IMR-90 (cell line): Measurements from ENCODE around the gene TSSK3. TPM values are rescaled to one million over a fixed set of nuclear protein-coding genes. Genes with fewer than 3 reads are reported as not detected.
A peak's percentile ranks its signal among the peaks of the same experiment; 100 is the strongest.

Source experiments
- ATAC-seq: fragments of 200-7000 bp; cut with Tn5 transposase; 2 replicates; pipeline ENCODE4 v1.9.1; 2020; ENCODE audit warnings: low read depth, mild to moderate bottlenecking, moderate library complexity
- BruUV-seq: library from RNA; stranded (reverse); fragments of 400-500 nt; replicated peaks from 2 replicates; lab custom pipeline; 2021; lab: Mats Ljungman, UMichigan
- CTCF ChIA-PET: fragments of 300-600 bp; formaldehyde crosslinking; extraction: SDS; loops from one replicate; lab custom pipeline; 2021; ENCODE audit warnings: antibody characterized with exemption; lab: Yijun Ruan, JAX
- POLR2A ChIA-PET: fragments of 300-600 bp; sonication (Branson Sonifier 250); formaldehyde crosslinking; loops from one replicate; lab custom pipeline; 2022; ENCODE audit warnings: antibody characterized with exemption; ENCODE audit not compliant: unreplicated experiment; lab: Charles Lee
- DNase-seq: peaks from one replicate; pipeline ENCODE4 v3.0.0; 2013
- H2AFZ ChIP-seq: replicated peaks from 2 replicates; pipeline ENCODE3; 2013; ENCODE audit warnings: low read length, mild to moderate bottlenecking; ENCODE audit not compliant: poor library complexity
- H2AK5ac ChIP-seq: 2 replicates; pipeline ENCODE4 v1.6.1; 2013; ENCODE audit warnings: low read depth, low read length, inconsistent platforms
- H2AK9ac ChIP-seq: replicated peaks from 2 replicates; pipeline ENCODE3; 2013; ENCODE audit warnings: mild to moderate bottlenecking, low read depth, low read length, moderate library complexity; ENCODE audit not compliant: poor library complexity
- H2BK120ac ChIP-seq: 2 replicates; pipeline ENCODE4 v1.6.1; 2013; ENCODE audit warnings: low read depth, low read length, inconsistent platforms
- H2BK15ac ChIP-seq: 3 replicates; pipeline ENCODE4 v1.6.1; 2013; ENCODE audit warnings: low read depth, low read length, inconsistent platforms
- H2BK20ac ChIP-seq: 2 replicates; pipeline ENCODE4 v1.6.1; 2013; ENCODE audit warnings: low read depth, mild to moderate bottlenecking, inconsistent platforms, low read length, moderate library complexity
- H2BK5ac ChIP-seq: 2 replicates; pipeline ENCODE4 v1.6.1; 2013; ENCODE audit warnings: mild to moderate bottlenecking, low read depth, low read length, inconsistent platforms; ENCODE audit not compliant: poor library complexity, severe bottlenecking
- H3K14ac ChIP-seq: replicated peaks from 2 replicates; pipeline ENCODE4 v1.6.1; 2013; ENCODE audit warnings: low read depth, low read length, inconsistent platforms
- H3K18ac ChIP-seq: 2 replicates; pipeline ENCODE4 v1.6.1; 2013; ENCODE audit warnings: low read depth, low read length, control low read depth
- H3K23ac ChIP-seq: 2 replicates; pipeline ENCODE4 v1.6.1; 2013; ENCODE audit warnings: low read depth, low read length, inconsistent platforms
- H3K27ac ChIP-seq: 2 replicates; pipeline ENCODE4 v1.5.1; 2013; ENCODE audit warnings: mild to moderate bottlenecking, control low read depth, low read length; ENCODE audit not compliant: insufficient read depth
- H3K27me3 ChIP-seq: 2 replicates; pipeline ENCODE4 v1.6.1; 2013; ENCODE audit warnings: low read length; ENCODE audit not compliant: control insufficient read depth, insufficient read depth
- H3K36me3 ChIP-seq: 2 replicates; pipeline ENCODE4 v1.6.1; 2013; ENCODE audit warnings: low read length, mixed read lengths; ENCODE audit not compliant: control insufficient read depth, insufficient read depth
- H3K4ac ChIP-seq: 2 replicates; pipeline ENCODE4 v1.6.1; 2013; ENCODE audit warnings: low read depth, low read length, inconsistent platforms
- H3K4me1 ChIP-seq: 2 replicates; pipeline ENCODE4 v1.6.1; 2013; ENCODE audit warnings: low read length, mixed read lengths; ENCODE audit not compliant: control insufficient read depth, insufficient read depth
- H3K4me2 ChIP-seq: 2 replicates; pipeline ENCODE4 v1.6.1; 2013; ENCODE audit warnings: low read depth, mild to moderate bottlenecking, control low read depth, low read length, moderate library complexity
- H3K4me3 ChIP-seq: 2 replicates; pipeline ENCODE4 v1.5.1; 2013; ENCODE audit warnings: low read depth, mild to moderate bottlenecking, control low read depth, low read length, moderate library complexity; ENCODE audit not compliant: insufficient read depth
- H3K56ac ChIP-seq: 2 replicates; pipeline ENCODE4 v1.6.1; 2013; ENCODE audit warnings: low read length, inconsistent platforms; ENCODE audit not compliant: insufficient read depth; ENCODE audit errors: extremely low read depth
- H3K79me1 ChIP-seq, 2 experiments: 2 replicates each; pipeline ENCODE4 v1.6.1; 2013; ENCODE audit warnings: low read length in 2 of 2, inconsistent platforms in 1 of 2, low read depth in 1 of 2
- H3K9ac ChIP-seq: 2 replicates; pipeline ENCODE4 v1.6.1; 2013; ENCODE audit warnings: low read depth, low read length, control low read depth
- H3K9me1 ChIP-seq: 2 replicates; pipeline ENCODE4 v1.6.1; 2013; ENCODE audit warnings: low read length, inconsistent platforms; ENCODE audit not compliant: insufficient read depth
- H3K9me3 ChIP-seq: 2 replicates; pipeline ENCODE4 v1.6.1; 2013; ENCODE audit warnings: low read length; ENCODE audit not compliant: control insufficient read depth, insufficient read depth
- H4K20me1 ChIP-seq: 2 replicates; pipeline ENCODE4 v1.6.1; 2013; ENCODE audit warnings: low read length, inconsistent platforms; ENCODE audit not compliant: insufficient read depth
- H4K5ac ChIP-seq: 2 replicates; pipeline ENCODE4 v1.6.1; 2013; ENCODE audit warnings: mild to moderate bottlenecking, low read depth, low read length, control low read depth
- H4K8ac ChIP-seq, 2 experiments: 2 replicates each; pipeline ENCODE4 v1.6.1; 2013; ENCODE audit warnings: low read depth in 2 of 2, low read length in 2 of 2, control low read depth in 1 of 2, inconsistent platforms in 1 of 2
- H4K91ac ChIP-seq: 2 replicates; pipeline ENCODE4 v1.6.1; 2013; ENCODE audit warnings: low read depth, low read length, inconsistent platforms; ENCODE audit not compliant: insufficient read depth
- BHLHE40 ChIP-seq: fragments of 150-350 bp; IDR thresholded peaks from 2 replicates; pipeline ENCODE4 v1.6.1; 2016; ENCODE audit warnings: mild to moderate bottlenecking, low read depth, low read length
- CEBPB ChIP-seq: IDR thresholded peaks from 2 replicates; pipeline ENCODE4 v1.6.1; 2012; ENCODE audit warnings: low read depth, low read length, improper control_type of control experiment
- CHD1 ChIP-seq: IDR thresholded peaks from 2 replicates; pipeline ENCODE4 v1.6.1; 2012; ENCODE audit warnings: low read depth, low read length, improper control_type of control experiment
- CTCF ChIP-seq: conservative IDR thresholded peaks from 2 replicates; pipeline ENCODE4 v1.5.1; 2012; ENCODE audit warnings: mild to moderate bottlenecking, low read depth, low read length, improper control_type of control experiment
- ELK1 ChIP-seq: fragments of 150-350 bp; IDR thresholded peaks from 2 replicates; pipeline ENCODE4 v1.6.1; 2016; ENCODE audit warnings: low read depth, mild to moderate bottlenecking, low read length, moderate library complexity, borderline replicate concordance
- FOS ChIP-seq: fragments of 150-350 bp; IDR thresholded peaks from 2 replicates; pipeline ENCODE4 v1.6.1; 2016; ENCODE audit warnings: low read depth, low read length
- MAFK ChIP-seq: IDR thresholded peaks from 2 replicates; pipeline ENCODE4 v1.6.1; 2012; ENCODE audit warnings: low read depth, low read length, improper control_type of control experiment
- MAZ ChIP-seq: IDR thresholded peaks from 2 replicates; pipeline ENCODE4 v1.6.1; 2012; ENCODE audit warnings: low read depth, mild to moderate bottlenecking, low read length, improper control_type of control experiment, moderate library complexity, borderline replicate concordance
- MXI1 ChIP-seq: IDR thresholded peaks from 2 replicates; pipeline ENCODE4 v1.6.1; 2012; ENCODE audit warnings: low read depth, mild to moderate bottlenecking, low read length, moderate library complexity, borderline replicate concordance
- NFE2L2 ChIP-seq: fragments of 150-350 bp; IDR thresholded peaks from 2 replicates; pipeline ENCODE4 v1.6.1; 2016; ENCODE audit warnings: low read depth, mild to moderate bottlenecking, low read length
- POLR2A ChIP-seq: IDR thresholded peaks from 2 replicates; pipeline ENCODE4 v1.6.1; 2012; ENCODE audit warnings: mild to moderate bottlenecking, low read depth, low read length
- RAD21 ChIP-seq: IDR thresholded peaks from 2 replicates; pipeline ENCODE4 v1.6.1; 2012; ENCODE audit warnings: low read length, improper control_type of control experiment
- RCOR1 ChIP-seq: IDR thresholded peaks from 2 replicates; pipeline ENCODE4 v1.6.1; 2012; ENCODE audit warnings: mild to moderate bottlenecking, low read length, improper control_type of control experiment; ENCODE audit not compliant: insufficient replicate concordance
- SMC3 ChIP-seq: fragments of 150-350 bp; IDR thresholded peaks from 2 replicates; pipeline ENCODE4 v1.6.1; 2016; ENCODE audit warnings: low read depth, mild to moderate bottlenecking, antibody characterized with exemption, low read length, moderate library complexity
- USF2 ChIP-seq: fragments of 150-350 bp; IDR thresholded peaks from 2 replicates; pipeline ENCODE4 v1.6.1; 2017; ENCODE audit warnings: mild to moderate bottlenecking, antibody characterized with exemption, low read length, low read depth
- whole genome bisulfite sequencing, 2 experiments: methylation state at CpG; one replicate each; pipeline versions ENCODE4 v1.1.5 to v1.1.7; 2013; ENCODE audit warnings: missing lambda C conversion rate in 2 of 2; ENCODE audit not compliant: insufficient read length in 1 of 2; ENCODE audit errors: extremely low coverage in 2 of 2; 5-methylcytosine and 5-hydroxymethylcytosine counted together
- dilution Hi-C: fragments of 300-500 bp; cut with HindIII; formaldehyde crosslinking; loops from one replicate; pipeline ENCODE4 v1.14.3; 2018; ENCODE audit warnings: low sequenced_read_pairs; ENCODE audit not compliant: unreplicated experiment
- in situ Hi-C: fragments of 300-500 bp; cut with MboI; formaldehyde crosslinking; loops from 3 replicates; pipeline ENCODE4 v1.14.3; 2019; ENCODE audit warnings: low sequenced_read_pairs, inconsistent platforms, mixed read lengths
- intact Hi-C: fragments of 100-400 bp; cut with micrococcal nuclease; formaldehyde crosslinking; loops from 2 replicates; pipeline ENCODE4 v1.10.0; 2022
- polyA plus RNA-seq, 3 experiments: library from polyadenylated mRNA; depleted of rRNA; stranded (reverse); fragments of >200 nt; gene quantifications; 2 replicates each; pipeline ENCODE4 v1.2.3, GENCODE V29; 2012; ENCODE audit warnings: low replicate concordance in 1 of 3
- total RNA-seq: library from RNA; depleted of rRNA; stranded (reverse); fragments of >200 nt; gene quantifications from 2 replicates; pipeline ENCODE4 v1.2.3, GENCODE V29; 2012

The TSSK3 gene
- total and polyA plus RNA-seq, 2 of the 4 experiments (the other 2 are of a cell fraction), result 0.96 TPM; not detected in 1

GRCh38 chr1:32413507-32414185, 51.3 kb downstream of the TSSK3 start:
- POLR2A ChIA-PET, result no interaction called here
- H3K9me3 ChIP-seq, result no peaks in the 10 kb centered on the region
- DNase-seq (peak; percentile 68), ATAC-seq (peak; percentile 87)
- no peaks in the 10 kb centered on the region for H4K20me1 ChIP-seq
- H3K27ac ChIP-seq, result no peak overlapping the region
- dilution Hi-C loops, result no loop called here
- no peaks in the 10 kb centered on the region for H3K36me3 ChIP-seq
- H3K18ac ChIP-seq, result no peak overlapping the region
- peaks cover 6% of the 10 kb centered on the region for H3K27me3 ChIP-seq
- H3K4me1 ChIP-seq, result no peaks in the 10 kb centered on the region
- H3K4ac ChIP-seq, result no peak overlapping the region
- H2BK15ac ChIP-seq, result no peak overlapping the region
- no peak overlapping the region for H3K9ac ChIP-seq
- no peaks in the 10 kb centered on the region for H3K9me1 ChIP-seq
- H3K23ac ChIP-seq, result no peak overlapping the region
- no TSS peak for BruUV-seq
- WGBS, 2 experiments, result 15% methylated on average over 2 of the region's 10 CpGs; no CpG with 5 or more reads in 1 of the 2 experiments
- H4K8ac ChIP-seq, result no peak overlapping the region
- no peak overlapping the region for H4K91ac ChIP-seq
- H2BK120ac ChIP-seq, result no peak overlapping the region
- no peak overlapping the region for H2AK5ac ChIP-seq
- no peak overlapping the region for H2BK5ac ChIP-seq
- no peak overlapping the region for H2AK9ac ChIP-seq
- H4K5ac ChIP-seq, result no peak overlapping the region
- no peak overlapping the region for H3K56ac ChIP-seq
- intact Hi-C loops, result loop anchor here (1.0 kb wide), 2 partner anchors 12 to 198 kb away; no protein-coding TSS in a partner anchor
- H3K79me1 ChIP-seq, result no peaks in the 10 kb centered on the region
- no peak overlapping the region for H3K4me2 ChIP-seq
- peak overlapping the region; percentile 9 for H2AFZ ChIP-seq
- CTCF ChIA-PET, result interaction anchor here (0.7 to 1.1 kb wide), 2 partner anchors 9 to 15 kb away, joined by 3 to 4 read pairs; no protein-coding TSS in a partner anchor
- H2BK20ac ChIP-seq, result no peak overlapping the region
- no peak overlapping the region for H3K4me3 ChIP-seq
- in situ Hi-C loops, result no loop called here
- no peak overlapping the region for H3K14ac ChIP-seq
- TF ChIP-seq FOS, result no peak
- TF ChIP-seq USF2, result no peak
- TF ChIP-seq BHLHE40, result no peak
- TF ChIP-seq MXI1, result peak; percentile 37; the same call in 1 of the 2 replicates
- TF ChIP-seq CHD1, result no peak
- no peak for TF ChIP-seq MAFK
- no peak for TF ChIP-seq POLR2A
- no peak for TF ChIP-seq CEBPB
- no peak for TF ChIP-seq ELK1
- TF ChIP-seq SMC3, result peak; percentile 72
- no peak for TF ChIP-seq NFE2L2
- TF ChIP-seq MAZ, result no peak
- peak; percentile 87 for TF ChIP-seq RAD21
- no peak for TF ChIP-seq RCOR1
- TF ChIP-seq CTCF, result peak; percentile 77
